Mesothelial cell of epicardium (in vitro differentiated cells): ENCODE data around the gene RNF130. TPM values are rescaled to one million over a fixed set of nuclear protein-coding genes. Genes with fewer than 3 reads are reported as not detected.

ENCODE experiments used
- DNase-seq, 2 experiments: peaks; one replicate each; pipeline ENCODE4 v3.0.0; 2021; ENCODE audit warnings: low spot score in 2 of 2; ENCODE audit not compliant: unreplicated experiment in 2 of 2
- H3K27ac Mint-ChIP-seq: 2 replicates; pipeline ENCODE4 v1.8.0; 2021; ENCODE audit warnings: mixed read lengths
- H3K27me3 Mint-ChIP-seq: 2 replicates; pipeline ENCODE4 v1.8.0; 2021; ENCODE audit warnings: low read depth, mixed read lengths
- H3K36me3 Mint-ChIP-seq: 2 replicates; pipeline ENCODE4 v1.8.0; 2021; ENCODE audit warnings: mixed read lengths
- H3K4me1 Mint-ChIP-seq: 2 replicates; pipeline ENCODE4 v1.8.0; 2021; ENCODE audit warnings: mixed read lengths
- H3K4me3 Mint-ChIP-seq: 2 replicates; pipeline ENCODE4 v1.8.0; 2021; ENCODE audit warnings: mild to moderate bottlenecking, moderate library complexity, mixed read lengths
- H3K9me3 Mint-ChIP-seq: 2 replicates; pipeline ENCODE4 v1.8.0; 2021; ENCODE audit warnings: mixed read lengths
- CTCF ChIP-seq: fragments of 200-600 bp; sonication (generic); IDR thresholded peaks from one replicate; pipeline ENCODE4 v1.5.0; 2021; ENCODE audit warnings: antibody characterized with exemption; ENCODE audit not compliant: unreplicated experiment
- microRNA-seq: library from miRNA; unstranded; fragments of <30 nt; microRNA quantifications from one replicate; pipeline ENCODE4 v1.2.0, GENCODE V29; 2021; ENCODE audit warnings: inconsistent platforms, mixed read lengths
- total RNA-seq: library from RNA; stranded (reverse); gene quantifications from 3 replicates; pipeline ENCODE4 v1.2.1, GENCODE V29; 2021

RNF130 gene
- total RNA-seq, 1 donor from 2014 or later: 44.9 TPM

GRCh38 chr5:179906795-179907555, 164.6 kb downstream of the RNF130 start:
- Mint-ChIP-seq H3K4me1 (peaks cover 7% of the 10 kb centered on the region), H3K9me3 (no peaks in the 10 kb centered on the region), H3K4me3 (peak overlapping the region; percentile 87), H3K27me3 (no peaks in the 10 kb centered on the region), H3K36me3 (peaks cover 10% of the 10 kb centered on the region), H3K27ac (peak overlapping the region; percentile 73)
- DNase-seq: peak in 1 of 2 experiments; percentile 49
- TF ChIP-seq CTCF: no peak

GRCh38 chr5:179906294-179906794, 165.2 kb downstream of the RNF130 start:
- Mint-ChIP-seq H3K4me3 (peak overlapping the region; percentile 87), H3K4me1 (peaks cover 7% of the 10 kb centered on the region), H3K36me3 (peaks cover 13% of the 10 kb centered on the region), H3K27me3 (no peaks in the 10 kb centered on the region), H3K9me3 (no peaks in the 10 kb centered on the region), H3K27ac (peak overlapping the region; percentile 64)
- no peak for TF ChIP-seq CTCF
- no peak for DNase-seq

GRCh38 chr5:179905161-179905560, 166.4 kb downstream of the RNF130 start:
- H3K27me3 Mint-ChIP-seq: no peaks in the 10 kb centered on the region
- peaks cover 13% of the 10 kb centered on the region for H3K36me3 Mint-ChIP-seq
- peaks cover 7% of the 10 kb centered on the region for H3K4me1 Mint-ChIP-seq
- no peak overlapping the region for H3K27ac Mint-ChIP-seq
- H3K4me3 Mint-ChIP-seq: no peak overlapping the region
- DNase-seq: no peak
- no peak for TF ChIP-seq CTCF
- H3K9me3 Mint-ChIP-seq: no peaks in the 10 kb centered on the region

Small RNA genes within 50 kb of the gene (microRNA-seq; reads per million reads assigned to microRNA genes)
- 955 reads per million, percentile 79 among the genes with 10 or more reads in this experiment for gene MIR340

Other genes starting within 250 kb of the RNF130 start
- 44.1 to 48.2 TPM (median 47.0 TPM) in 3 replicates for gene MRNIP, start 212.9 kb downstream of the RNF130 start, total RNA-seq
- 131 to 139 TPM (median 139 TPM) in 3 replicates for gene TBC1D9B, start 163.9 kb downstream of the RNF130 start, total RNA-seq
- gene RASGEF1C, start 137.5 kb upstream of the RNF130 start, total RNA-seq: 0.36 to 0.58 TPM (median 0.42 TPM) in 3 replicates
- 34.8 to 36.9 TPM (median 35.7 TPM) in 3 replicates for gene MAPK9, start 220.3 kb upstream of the RNF130 start, total RNA-seq